HL-60/S4 (cell line): ENCODE measurements around the gene COX4I1.

Source experiments
- in situ Hi-C: fragments of 300-500 bp; cut with MboI; formaldehyde crosslinking; loops from 2 replicates; pipeline ENCODE4 v1.14.3; 2022; ENCODE audit warnings: low sequenced_read_pairs

COX4I1 gene

DNA sequence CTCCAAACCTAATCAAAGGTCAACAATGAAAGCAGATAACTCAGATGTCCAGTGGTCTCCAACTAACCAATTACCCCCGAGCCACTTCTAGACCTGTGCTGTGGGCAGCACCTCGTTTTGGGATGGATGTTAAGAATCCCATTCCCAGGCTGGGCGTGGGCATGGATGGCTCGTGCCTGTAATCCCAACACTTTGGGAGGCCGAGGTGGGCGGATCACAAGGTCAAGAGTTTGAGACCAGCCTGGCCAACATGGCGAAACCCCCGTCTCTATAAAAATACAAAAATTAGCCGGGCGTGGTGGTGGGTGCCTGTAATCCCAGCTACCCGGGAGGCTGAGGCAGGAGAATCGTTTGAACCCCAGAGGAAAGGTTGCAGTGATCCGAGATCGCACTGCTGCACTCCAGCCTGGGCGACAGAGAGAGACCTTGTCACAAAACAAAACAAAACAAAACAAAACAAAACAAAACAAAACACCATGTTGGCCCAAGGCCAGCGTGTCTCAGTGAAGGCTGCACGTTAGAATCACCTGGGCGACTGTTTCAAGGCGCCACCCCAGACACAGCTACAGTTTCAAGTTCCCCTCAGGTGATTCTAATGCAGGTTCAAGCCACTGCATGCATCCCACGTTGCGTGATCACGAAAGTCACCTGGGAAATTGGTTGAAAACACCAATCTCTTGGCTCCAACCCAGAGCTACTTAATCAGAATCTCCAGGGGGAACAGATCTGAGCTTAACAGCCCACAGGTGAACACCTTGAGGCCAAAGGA is 21.3 kb downstream of the COX4I1 start:
- in situ Hi-C loops = loop anchor here (5.0 to 25.0 kb wide), 3 partner anchors 167 to 692 kb away; partner anchors contain the start of gene FOXF1

DNA sequence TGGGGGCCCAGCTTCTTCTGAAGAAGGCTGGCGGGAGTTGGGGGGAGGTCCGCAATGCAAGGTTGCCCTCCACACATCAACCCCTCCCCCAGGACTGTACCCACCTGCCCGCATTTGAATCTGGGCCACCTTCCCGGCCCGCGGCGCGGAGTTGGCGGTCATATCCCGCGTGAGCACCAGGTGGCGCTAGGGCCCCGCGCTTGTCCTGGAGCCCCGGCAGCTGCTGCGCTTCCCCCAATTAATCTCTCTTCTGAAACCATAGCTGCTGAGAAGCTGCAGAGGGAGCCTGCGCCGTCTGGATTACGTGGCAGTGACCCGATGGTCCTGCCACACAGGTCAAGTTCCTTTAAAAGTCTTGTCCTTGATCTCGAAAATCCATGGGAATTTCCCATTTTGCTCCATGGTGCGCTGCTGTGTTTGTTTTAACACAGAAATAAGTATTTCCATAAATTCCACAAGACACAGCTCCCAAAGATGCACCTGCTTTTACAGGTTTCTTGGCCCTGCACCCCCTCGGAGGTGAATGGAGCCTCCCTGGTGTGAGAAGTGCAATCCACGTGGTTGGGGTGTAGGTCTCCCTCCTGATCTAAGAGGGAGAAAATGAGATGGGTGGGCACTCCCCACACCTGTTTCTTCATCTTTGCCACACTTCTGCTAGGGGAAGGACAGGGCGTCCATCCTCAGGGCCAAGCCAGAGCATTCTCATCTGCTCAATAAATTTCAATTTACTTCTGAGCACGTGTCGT is 22.1 kb downstream of the COX4I1 start:
- in situ Hi-C loops = loop anchor here (5.0 to 25.0 kb wide), 3 partner anchors 166 to 691 kb away; partner anchors contain the start of gene FOXF1

- in situ Hi-C loops = loop anchor here (5.0 to 25.0 kb wide), 3 partner anchors 165 to 690 kb away; partner anchors contain the start of gene FOXF1
These were observed 22.6 kb downstream of the COX4I1 start for GRCh38 chr16:85822145-85822544.

DNA sequence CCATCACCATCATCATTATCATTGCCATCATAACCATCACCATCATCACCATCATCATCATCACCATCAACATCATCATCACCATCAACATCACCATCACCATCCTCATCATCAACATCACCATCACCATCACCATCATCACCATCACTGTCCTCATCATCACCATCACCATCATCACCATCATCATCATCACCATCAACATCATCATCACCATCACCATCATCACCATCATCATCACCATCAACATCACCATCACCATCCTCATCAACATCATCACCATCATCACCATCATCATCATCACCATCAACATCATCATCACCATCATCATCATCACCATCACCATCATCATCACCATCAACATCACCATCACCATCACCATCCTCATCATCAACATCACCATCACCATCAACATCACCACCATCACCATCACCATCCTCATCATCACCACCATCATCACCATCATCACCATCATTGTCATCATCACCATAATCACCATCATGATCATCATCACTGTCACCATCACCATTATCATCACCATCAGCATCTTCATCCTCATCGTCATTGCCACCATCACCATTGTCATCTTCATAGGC is 23.9 kb downstream of the COX4I1 start:
- in situ Hi-C loops = loop anchor here (5.0 to 25.0 kb wide), 3 partner anchors 164 to 689 kb away; partner anchors contain the start of gene FOXF1

DNA sequence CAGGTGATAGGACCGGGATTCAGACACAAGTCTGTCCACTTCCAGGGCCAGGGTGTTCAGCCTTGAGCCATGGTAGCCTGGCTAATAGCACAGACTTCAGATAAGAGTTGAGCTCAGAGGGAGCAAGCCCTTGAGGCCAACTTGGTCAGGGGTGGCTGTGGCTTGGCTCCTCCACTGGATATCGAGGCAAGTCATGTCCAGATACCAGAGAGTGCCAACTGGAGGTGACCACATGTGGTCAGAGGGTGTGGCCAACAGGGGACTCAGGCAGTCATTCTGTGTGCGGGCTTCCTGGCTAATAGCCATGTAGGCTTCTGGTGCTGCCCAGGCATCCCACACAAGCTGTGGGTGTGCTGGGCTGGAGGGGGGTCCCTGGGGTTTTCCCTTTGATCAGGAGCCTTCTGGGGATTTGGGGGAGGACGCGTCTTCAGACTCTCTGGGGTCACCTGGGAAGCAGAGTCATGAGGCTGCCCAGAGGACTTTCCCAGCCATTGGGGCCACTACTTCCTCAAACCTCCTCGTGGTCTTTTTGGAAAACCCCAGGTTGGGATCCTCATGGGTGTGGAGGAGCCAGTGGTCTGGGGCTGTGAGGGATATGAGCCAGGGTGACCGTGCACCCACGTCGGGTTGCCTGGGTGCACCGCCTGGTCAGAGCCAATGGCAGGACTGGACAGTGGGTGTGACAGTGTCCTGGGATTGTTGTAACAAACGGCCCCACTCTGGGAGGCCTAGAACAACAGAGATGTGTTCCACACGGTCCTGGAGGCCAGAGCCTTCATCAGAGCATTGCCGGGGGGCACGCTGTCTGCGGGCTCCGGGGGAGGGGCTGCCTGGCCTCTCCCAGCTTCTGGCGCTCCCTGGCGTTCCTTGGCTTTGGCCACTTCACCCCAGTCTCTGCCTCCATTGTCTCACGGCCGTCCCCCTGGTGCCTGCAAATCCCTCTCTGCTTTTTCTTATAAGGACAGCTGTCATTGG is 25.0 kb downstream of the COX4I1 start:
- in situ Hi-C loops = loop anchor here (5.0 to 25.0 kb wide), 3 partner anchors 163 to 688 kb away; partner anchors contain the start of gene FOXF1

DNA sequence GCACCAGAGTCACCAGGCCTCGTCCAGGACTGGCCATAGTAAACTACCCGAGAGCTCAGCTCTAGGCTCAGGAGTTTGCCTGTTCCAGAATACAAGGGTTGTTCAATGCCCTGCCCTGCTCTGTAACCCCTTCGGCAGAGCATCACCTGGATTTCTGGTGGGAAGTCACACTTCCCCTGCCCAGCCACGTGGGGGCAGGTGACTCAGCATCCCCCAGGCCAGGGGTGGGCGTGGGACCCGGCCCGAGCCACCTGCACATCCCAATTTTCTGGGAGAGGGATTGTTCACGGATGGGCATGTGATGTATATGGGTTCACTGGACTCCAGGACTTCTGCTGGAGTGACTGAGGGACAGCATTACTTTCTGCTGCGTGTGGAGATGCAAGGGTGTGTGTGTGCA is 25.8 kb downstream of the COX4I1 start:
- in situ Hi-C loops = loop anchor here (10.0 kb wide), 1 partner anchor 189 kb away; no protein-coding TSS in a partner anchor

- in situ Hi-C loops = loop anchor here (10.0 kb wide), 1 partner anchor 188 kb away; no protein-coding TSS in a partner anchor
These were observed 27.3 kb downstream of the COX4I1 start for GRCh38 chr16:85826686-85827247.

- in situ Hi-C loops = loop anchor here (10.0 kb wide), 1 partner anchor 187 kb away; no protein-coding TSS in a partner anchor
These were observed 28.7 kb downstream of the COX4I1 start for GRCh38 chr16:85828166-85828565.

- in situ Hi-C loops = loop anchor here (10.0 kb wide), 1 partner anchor 186 kb away; no protein-coding TSS in a partner anchor
These were observed 29.8 kb downstream of the COX4I1 start for GRCh38 chr16:85829171-85829719.

DNA sequence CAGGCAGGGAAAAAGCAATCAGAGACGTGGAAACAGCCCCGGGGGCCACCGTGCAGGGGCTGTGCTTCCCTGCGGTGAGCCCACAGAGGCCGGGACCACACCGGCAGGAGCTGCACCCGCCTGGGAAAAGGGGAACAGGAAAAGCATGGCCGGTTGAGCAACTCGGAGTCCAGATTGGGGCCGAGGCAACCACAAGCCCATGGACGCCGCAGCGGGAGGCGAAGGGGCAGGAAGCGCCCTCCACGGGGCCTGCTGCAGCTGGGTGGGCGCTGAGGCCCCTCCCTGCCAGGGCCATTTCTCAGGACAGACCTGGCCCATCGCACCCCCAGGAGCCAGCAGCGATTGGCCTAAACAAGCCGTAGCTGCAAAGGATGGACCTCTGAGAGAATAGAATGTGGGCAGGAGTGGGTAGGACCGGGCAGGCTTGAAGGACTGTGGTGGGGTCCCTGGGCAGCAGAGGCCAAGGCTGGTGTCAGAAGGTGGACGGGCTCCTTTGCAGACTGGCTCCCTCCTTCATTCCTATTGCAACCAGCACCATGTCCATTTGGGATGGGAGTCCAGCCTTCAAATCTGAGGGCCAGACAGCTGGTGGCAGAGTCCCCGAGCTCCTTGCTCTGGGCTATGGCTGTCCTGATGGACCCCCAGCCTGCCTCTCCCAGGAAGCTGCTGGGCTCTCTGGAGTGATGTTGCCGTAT is 30.4 kb downstream of the COX4I1 start:
- in situ Hi-C loops = loop anchor here (10.0 kb wide), 1 partner anchor 185 kb away; no protein-coding TSS in a partner anchor

DNA sequence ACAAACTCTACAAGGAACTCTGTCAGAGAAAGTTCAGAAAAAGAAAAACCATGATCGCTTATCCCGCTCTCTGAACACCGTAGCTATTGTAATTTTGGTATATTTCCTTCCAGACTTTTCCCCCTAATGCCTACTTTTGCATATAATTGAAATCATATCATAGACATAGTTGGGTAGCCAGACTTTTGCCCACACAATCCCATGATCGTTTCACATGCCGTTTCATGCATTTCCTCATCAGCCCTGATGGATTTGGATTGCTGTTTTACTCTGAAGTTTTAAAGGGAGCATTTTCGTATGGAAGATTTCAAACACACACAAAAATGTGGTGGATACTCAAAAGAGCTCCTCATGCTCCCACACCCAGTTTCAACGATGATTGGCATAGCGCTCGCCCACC is 31.3 kb downstream of the COX4I1 start:
- in situ Hi-C loops = no loop called here

DNA sequence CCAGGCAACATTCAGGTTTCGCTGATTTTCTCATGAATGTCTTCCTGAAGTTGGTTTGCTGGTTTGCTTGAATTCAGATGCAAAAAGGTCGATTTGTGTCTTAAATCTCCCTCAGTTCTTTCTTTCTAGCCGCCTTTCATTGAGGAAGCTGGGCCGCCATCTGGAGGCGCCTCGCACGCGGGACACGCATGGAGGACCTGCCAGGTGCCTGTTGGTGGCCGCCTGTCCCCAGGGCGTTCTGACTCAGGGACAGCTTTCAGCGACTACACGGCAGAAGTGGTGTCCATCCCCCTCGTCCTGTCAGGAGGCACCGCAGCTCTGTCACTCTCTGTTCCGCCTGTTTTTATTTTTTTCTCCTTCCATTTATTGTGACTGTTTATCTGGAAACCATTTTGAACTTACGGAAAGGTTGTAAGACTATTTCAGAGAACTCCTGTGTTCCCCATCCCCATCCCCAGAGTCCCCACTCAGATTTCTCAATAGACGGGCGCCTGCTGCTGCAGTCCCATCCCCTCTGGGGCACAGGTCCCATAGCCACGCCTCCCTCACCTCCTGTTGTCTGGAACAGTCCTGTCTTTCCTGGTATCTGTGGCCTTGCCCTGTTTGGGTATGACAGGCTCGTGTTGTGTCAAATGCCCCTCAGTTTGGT is 33.2 kb downstream of the COX4I1 start:
- in situ Hi-C loops = no loop called here

DNA sequence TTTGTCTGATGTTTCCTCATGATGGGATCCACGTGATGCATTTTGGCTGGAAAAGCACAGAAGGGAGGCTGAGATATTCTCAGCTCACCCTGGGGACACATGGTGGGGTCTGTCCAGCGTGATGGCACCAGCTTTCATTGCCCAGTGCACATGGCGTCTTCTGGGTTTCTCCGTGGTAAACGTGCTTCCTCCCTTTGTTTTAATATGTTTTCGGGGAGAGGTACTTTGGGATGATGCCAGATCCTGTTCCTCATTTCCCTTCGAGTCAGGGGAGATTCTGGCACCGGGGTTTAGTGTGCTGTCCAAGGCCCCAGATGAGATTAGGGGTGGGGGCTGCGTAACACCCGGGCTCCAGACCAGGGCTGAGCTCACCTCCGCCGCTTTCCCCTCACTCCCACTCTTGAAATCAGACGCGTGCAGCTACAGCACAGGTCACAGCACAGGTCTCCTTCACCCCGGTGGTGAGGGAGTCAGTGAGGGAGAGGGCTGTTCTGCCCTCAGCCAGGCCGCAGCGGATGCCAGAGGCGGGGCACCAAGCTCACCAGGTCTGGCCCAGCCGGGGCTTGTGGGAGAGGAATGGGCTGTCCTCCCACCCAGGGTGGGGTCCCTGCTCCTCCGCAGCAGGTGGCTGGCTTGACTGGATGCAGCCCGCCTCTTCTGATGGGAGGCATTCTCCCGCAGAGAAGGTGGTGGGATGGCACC is 33.9 kb downstream of the COX4I1 start:
- in situ Hi-C loops = no loop called here

DNA sequence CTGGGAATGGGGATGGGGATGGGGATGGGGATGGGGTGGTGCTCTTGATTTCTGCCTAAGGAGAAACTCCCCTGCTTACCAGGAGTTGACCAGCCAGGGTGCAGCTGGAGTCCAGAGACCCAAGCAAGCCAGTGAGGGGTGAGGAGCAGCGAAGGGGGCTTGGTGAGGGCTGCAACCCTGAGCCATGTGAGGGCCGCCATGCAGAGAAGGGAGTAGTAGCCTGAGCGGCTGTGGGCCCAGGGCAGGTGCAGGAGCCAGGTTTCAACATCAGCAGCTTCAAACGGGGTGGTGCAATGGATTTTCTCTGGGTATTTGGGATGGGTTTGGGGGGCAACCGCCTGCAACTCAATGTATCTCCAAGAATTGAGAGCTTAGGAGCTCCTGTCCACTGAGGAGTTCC is 35.2 kb downstream of the COX4I1 start:
- in situ Hi-C loops = no loop called here

- in situ Hi-C loops = no loop called here
These were observed 35.8 kb downstream of the COX4I1 start for GRCh38 chr16:85835227-85835751.

DNA sequence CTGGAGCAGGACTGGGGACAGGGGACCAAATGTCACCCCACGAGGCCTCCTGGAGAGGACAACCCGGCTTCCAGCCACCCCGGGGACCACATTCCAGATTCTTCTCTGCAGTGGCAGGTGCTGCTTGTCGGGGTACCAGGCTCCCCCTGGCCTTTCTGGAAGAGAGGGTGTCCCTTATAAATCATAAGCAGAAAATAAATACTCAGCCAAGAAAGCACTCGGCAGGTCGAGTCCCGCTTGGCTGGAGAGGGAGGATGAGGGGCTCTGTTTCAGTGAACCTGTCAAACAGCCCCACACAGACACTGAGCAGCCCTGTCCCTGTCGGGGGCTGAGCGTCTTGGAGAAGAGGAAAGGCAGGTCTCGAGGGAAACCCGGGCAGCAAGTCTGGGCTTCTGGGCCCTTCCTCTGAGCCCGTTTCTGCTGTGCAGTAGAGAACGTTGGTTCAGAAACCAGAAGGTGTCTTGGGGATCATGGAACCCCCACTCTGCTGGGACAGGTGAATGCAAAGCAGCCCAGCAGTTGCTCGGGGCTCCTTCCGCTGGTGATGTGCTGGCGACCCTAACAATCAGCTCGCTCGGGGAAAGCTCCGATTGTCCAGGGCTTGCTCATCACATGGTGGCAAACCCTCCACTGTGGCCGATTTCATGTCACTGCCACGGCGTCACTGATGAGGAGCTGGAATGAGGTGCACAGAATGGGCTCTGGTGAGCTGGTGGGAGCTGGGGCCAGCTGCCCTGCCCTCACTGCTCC is 36.6 kb downstream of the COX4I1 start:
- in situ Hi-C loops = no loop called here
